ENCODE measurements around the gene NAA15.
"Not testable (repeated sequence)": the region's sequence is repeated elsewhere in the genome, so short reads cannot be mapped to it uniquely, and the experiment has no call there.

The NAA15 gene

DNA sequence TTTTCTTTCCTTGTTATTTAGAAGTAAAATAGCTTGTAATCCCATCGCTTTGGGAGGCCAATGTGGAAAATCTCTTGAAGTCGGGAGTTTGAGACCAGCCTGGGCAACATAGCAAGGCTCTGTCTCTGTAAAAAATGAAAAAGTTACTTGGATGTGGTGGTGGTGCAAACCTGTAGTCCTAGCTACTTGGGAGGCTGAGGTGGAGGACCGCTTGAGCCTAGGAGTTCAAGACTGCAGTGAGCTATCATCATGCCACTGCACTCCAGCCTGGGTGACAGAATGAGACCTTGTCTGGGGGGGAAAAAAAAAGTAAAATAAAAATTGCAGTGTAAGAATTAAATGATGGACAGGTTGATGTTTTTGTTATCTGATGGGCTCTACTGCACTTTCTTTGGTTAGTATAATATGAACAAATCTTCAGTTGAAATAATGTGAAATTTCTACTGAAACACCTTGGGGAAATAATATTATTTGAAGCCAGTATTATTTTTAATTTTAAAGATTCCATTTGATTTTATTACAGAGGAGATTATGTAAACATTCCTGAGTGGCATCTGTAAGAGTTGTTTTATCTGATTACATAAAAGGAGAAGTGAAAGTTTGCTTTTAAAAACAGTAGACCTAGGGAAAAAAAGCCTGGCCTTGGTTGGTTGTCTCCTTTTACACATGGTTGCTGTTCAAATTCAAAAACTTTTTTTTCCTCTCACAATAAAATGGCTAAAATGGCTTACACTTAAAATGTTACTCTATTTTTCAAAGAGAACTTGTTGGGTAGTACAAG lies 11.4 kb downstream of the NAA15 start:
- no peak overlapping the region for H3K4me3 ChIP-seq (replicated peaks; ENCODE audit: insufficient read depth, low read length)
- H3K27me3 ChIP-seq (ENCODE audit: insufficient read depth, poor library complexity, severe bottlenecking), result no peaks in the 10 kb centered on the region
- no peak for DNase-seq (ENCODE audit: low read depth in 1 of 2, low spot score in 1 of 2)
- TF ChIP-seq, protein P1, sequence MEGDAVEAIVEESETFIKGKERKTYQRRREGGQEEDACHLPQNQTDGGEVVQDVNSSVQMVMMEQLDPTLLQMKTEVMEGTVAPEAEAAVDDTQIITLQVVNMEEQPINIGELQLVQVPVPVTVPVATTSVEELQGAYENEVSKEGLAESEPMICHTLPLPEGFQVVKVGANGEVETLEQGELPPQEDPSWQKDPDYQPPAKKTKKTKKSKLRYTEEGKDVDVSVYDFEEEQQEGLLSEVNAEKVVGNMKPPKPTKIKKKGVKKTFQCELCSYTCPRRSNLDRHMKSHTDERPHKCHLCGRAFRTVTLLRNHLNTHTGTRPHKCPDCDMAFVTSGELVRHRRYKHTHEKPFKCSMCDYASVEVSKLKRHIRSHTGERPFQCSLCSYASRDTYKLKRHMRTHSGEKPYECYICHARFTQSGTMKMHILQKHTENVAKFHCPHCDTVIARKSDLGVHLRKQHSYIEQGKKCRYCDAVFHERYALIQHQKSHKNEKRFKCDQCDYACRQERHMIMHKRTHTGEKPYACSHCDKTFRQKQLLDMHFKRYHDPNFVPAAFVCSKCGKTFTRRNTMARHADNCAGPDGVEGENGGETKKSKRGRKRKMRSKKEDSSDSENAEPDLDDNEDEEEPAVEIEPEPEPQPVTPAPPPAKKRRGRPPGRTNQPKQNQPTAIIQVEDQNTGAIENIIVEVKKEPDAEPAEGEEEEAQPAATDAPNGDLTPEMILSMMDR (IDR thresholded peaks at IDR 0.05; ENCODE audit: insufficient read depth, low read length), result no peak
- peak; percentile 80 for TF ChIP-seq SPI1 (IDR thresholded peaks at IDR 0.05; ENCODE audit: borderline replicate concordance, low read depth)
- TF ChIP-seq, protein P2, sequence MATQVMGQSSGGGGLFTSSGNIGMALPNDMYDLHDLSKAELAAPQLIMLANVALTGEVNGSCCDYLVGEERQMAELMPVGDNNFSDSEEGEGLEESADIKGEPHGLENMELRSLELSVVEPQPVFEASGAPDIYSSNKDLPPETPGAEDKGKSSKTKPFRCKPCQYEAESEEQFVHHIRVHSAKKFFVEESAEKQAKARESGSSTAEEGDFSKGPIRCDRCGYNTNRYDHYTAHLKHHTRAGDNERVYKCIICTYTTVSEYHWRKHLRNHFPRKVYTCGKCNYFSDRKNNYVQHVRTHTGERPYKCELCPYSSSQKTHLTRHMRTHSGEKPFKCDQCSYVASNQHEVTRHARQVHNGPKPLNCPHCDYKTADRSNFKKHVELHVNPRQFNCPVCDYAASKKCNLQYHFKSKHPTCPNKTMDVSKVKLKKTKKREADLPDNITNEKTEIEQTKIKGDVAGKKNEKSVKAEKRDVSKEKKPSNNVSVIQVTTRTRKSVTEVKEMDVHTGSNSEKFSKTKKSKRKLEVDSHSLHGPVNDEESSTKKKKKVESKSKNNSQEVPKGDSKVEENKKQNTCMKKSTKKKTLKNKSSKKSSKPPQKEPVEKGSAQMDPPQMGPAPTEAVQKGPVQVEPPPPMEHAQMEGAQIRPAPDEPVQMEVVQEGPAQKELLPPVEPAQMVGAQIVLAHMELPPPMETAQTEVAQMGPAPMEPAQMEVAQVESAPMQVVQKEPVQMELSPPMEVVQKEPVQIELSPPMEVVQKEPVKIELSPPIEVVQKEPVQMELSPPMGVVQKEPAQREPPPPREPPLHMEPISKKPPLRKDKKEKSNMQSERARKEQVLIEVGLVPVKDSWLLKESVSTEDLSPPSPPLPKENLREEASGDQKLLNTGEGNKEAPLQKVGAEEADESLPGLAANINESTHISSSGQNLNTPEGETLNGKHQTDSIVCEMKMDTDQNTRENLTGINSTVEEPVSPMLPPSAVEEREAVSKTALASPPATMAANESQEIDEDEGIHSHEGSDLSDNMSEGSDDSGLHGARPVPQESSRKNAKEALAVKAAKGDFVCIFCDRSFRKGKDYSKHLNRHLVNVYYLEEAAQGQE (IDR thresholded peaks at IDR 0.05; ENCODE audit: insufficient replicate concordance, low read depth), result no peak
- no peak for TF ChIP-seq GABPA (IDR thresholded peaks at IDR 0.05; ENCODE audit: low read depth)
- no peak for TF ChIP-seq POLR2AphosphoS5 (IDR thresholded peaks at IDR 0.05; ENCODE audit: low read depth)
- no peak overlapping the region for H3K27ac ChIP-seq (replicated peaks)

DNA sequence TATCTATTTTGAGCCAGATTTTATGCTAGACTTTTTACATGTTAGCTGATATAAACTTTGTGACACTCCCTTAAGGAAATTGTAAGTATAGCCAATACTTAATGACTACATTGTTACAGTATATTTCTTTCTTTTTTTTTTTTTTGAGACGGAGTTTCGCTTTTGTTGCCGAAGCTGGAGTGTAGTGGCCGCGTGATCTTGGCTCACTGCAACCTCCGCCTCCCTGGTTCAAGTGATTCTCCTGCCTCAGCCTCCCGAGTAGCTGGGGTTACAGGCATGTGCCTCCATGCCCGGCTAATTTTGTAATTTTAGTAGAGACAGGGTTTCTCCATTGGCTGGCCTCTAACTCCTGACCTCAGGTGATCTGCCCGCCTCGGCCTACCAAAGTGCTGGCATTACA lies 12.1 kb downstream of the NAA15 start:
- not testable (repeated sequence) for DNase-seq (ENCODE audit: low read depth in 1 of 2, low spot score in 1 of 2); H3K27me3 ChIP-seq (ENCODE audit: insufficient read depth, poor library complexity, severe bottlenecking); H3K4me3 ChIP-seq (replicated peaks; ENCODE audit: insufficient read depth, low read length); H3K27ac ChIP-seq (replicated peaks)

DNA sequence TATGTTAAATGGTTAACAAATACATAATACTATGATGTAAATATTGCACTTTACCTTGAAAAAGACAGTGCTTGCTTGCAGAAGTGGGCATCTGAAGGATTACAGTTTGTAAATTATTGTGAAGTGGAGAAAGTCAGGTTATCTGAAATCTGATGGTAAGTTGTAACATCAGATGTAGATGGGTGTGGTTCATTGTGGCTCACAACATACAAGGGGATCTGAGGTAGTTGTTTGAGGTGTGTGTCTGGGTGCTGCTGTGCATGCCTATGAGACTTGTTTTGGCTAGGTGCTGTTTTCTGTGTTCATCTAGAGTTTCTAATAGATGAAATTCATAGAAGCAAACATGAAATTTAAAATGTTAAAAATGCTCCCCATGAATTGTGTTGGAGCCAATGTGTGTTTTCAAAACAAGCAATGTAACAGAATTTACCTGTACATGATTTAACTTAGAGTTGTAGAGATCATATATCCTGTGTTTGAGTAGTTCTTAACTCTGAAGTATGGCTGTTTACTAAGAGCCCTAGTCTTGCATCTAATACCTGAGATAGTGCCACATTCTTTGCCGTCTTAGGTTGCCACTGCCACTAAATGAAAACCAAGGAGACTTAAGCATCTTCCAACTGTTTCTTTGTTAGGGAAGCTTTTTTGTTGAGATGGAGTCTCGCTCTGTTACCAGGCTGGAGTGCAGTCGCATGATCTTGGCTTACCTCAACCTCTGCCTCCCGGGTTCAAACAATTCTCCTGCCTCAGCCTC lies 12.9 kb downstream of the NAA15 start:
- DNase-seq (ENCODE audit: low read depth in 1 of 2, low spot score in 1 of 2), result no peak
- Histone ChIP-seq H3K27me3 (ENCODE audit: insufficient read depth, poor library complexity, severe bottlenecking) (no peaks in the 10 kb centered on the region), H3K27ac (replicated peaks) (no peak overlapping the region), H3K4me3 (replicated peaks; ENCODE audit: insufficient read depth, low read length) (no peak overlapping the region)
- TF ChIP-seq, protein P2 (IDR thresholded peaks at IDR 0.05; ENCODE audit: insufficient replicate concordance, low read depth), result no peak
- TF ChIP-seq GABPA (IDR thresholded peaks at IDR 0.05; ENCODE audit: low read depth) (no peak), POLR2AphosphoS5 (IDR thresholded peaks at IDR 0.05; ENCODE audit: low read depth) (no peak), SPI1 (IDR thresholded peaks at IDR 0.05; ENCODE audit: borderline replicate concordance, low read depth) (no peak)
- TF ChIP-seq, protein P1 (IDR thresholded peaks at IDR 0.05; ENCODE audit: insufficient read depth, low read length), result no peak

DNA sequence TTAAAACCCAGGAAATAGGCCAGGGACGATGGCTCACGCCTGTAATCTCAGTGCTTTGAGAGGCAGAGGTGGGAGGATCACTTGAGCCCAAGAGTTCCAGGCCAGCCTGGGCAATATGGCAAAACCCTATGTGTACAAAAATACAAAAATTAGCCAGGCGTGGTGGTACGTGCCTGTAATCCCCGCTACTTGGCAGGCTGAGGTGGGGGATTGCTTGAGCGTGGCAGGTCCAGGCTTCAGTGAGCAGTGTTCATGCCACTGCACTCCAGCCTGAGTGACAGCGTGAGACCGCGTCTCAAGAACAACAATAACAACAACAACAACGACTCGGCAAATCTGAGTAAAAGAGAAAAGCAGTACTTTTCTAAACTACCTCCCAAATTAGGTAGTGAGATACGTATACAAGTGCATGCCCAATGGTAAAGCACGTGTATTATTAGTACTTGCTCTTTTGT lies 13.9 kb downstream of the NAA15 start:
- DNase-seq (ENCODE audit: low read depth in 1 of 2, low spot score in 1 of 2), result no peak
- Histone ChIP-seq H3K27me3 (ENCODE audit: insufficient read depth, poor library complexity, severe bottlenecking) (no peaks in the 10 kb centered on the region), H3K4me3 (replicated peaks; ENCODE audit: insufficient read depth, low read length) (no peak overlapping the region), H3K27ac (replicated peaks) (no peak overlapping the region)
- TF ChIP-seq, protein P2 (IDR thresholded peaks at IDR 0.05; ENCODE audit: insufficient replicate concordance, low read depth), result no peak
- TF ChIP-seq, protein P1 (IDR thresholded peaks at IDR 0.05; ENCODE audit: insufficient read depth, low read length), result no peak
- no peak for TF ChIP-seq POLR2AphosphoS5 (IDR thresholded peaks at IDR 0.05; ENCODE audit: low read depth)
- no peak for TF ChIP-seq GABPA (IDR thresholded peaks at IDR 0.05; ENCODE audit: low read depth)

Data from HL-60 (cell line).